ENCODE data around the gene FAM83G.

FAM83G gene

DNA sequence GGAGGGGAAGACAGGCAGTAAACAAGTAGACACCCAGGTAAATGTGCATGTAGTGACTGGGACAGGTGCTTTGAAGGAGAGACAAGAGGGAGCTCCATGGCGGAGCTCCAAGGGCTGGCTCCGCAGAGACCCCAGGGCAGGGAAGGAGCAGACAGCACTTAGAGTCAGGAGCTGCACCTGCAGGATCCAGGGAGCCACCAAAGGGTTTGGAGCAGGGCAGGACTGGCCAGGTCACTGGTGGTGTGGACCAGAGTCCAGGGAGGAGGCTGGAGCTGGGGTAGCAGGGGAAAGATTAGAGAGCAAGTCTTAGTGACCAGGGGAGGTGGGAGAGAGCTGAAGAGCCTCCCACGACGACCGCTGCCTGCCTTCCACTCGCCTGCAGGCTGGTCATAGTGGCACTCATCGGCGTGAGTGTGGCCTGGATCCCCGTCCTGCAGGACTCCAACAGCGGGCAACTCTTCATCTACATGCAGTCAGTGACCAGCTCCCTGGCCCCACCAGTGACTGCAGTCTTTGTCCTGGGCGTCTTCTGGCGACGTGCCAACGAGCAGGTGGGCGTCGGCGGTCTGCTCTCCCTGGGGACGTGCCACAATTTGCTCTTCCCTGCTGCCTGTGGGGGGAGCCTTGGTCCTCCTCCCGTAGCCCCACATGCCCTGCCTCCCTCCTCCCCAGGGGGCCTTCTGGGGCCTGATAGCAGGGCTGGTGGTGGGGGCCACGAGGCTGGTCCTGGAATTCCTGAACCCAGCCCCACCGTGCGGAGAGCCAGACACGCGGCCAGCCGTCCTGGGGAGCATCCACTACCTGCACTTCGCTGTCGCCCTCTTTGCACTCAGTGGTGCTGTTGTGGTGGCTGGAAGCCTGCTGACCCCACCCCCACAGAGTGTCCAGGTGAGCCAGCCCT lies 14.7 kb upstream of the FAM83G start:
- TF ChIP-seq, protein P1, sequence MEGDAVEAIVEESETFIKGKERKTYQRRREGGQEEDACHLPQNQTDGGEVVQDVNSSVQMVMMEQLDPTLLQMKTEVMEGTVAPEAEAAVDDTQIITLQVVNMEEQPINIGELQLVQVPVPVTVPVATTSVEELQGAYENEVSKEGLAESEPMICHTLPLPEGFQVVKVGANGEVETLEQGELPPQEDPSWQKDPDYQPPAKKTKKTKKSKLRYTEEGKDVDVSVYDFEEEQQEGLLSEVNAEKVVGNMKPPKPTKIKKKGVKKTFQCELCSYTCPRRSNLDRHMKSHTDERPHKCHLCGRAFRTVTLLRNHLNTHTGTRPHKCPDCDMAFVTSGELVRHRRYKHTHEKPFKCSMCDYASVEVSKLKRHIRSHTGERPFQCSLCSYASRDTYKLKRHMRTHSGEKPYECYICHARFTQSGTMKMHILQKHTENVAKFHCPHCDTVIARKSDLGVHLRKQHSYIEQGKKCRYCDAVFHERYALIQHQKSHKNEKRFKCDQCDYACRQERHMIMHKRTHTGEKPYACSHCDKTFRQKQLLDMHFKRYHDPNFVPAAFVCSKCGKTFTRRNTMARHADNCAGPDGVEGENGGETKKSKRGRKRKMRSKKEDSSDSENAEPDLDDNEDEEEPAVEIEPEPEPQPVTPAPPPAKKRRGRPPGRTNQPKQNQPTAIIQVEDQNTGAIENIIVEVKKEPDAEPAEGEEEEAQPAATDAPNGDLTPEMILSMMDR (IDR thresholded peaks at IDR 0.05; ENCODE audit: borderline replicate concordance, insufficient read depth, low read depth, low read length): no peak
- H3K4me3 ChIP-seq (ENCODE audit: low read depth, low read length): no peak overlapping the region

DNA sequence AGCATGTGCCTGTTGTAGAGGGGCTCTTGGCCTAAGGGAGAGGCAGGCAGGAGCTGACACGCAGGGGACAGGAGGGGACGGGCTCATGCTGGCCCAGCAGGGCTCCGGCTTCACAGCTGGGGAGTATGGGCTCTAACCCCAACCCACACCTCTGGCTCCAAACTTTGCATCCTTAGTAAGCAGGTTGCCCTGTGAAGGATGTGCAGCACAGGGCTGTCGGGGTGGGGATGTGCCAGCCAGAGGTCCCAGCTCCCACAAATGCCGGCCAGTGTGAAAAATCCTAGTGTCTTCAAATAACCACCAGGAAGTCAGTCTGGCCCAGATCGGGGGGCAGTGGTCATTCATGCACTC lies 14.0 kb upstream of the FAM83G start:
- TF ChIP-seq, protein P1 (IDR thresholded peaks at IDR 0.05; ENCODE audit: borderline replicate concordance, insufficient read depth, low read depth, low read length): no peak
- H3K4me3 ChIP-seq (ENCODE audit: low read depth, low read length): no peak overlapping the region

DNA sequence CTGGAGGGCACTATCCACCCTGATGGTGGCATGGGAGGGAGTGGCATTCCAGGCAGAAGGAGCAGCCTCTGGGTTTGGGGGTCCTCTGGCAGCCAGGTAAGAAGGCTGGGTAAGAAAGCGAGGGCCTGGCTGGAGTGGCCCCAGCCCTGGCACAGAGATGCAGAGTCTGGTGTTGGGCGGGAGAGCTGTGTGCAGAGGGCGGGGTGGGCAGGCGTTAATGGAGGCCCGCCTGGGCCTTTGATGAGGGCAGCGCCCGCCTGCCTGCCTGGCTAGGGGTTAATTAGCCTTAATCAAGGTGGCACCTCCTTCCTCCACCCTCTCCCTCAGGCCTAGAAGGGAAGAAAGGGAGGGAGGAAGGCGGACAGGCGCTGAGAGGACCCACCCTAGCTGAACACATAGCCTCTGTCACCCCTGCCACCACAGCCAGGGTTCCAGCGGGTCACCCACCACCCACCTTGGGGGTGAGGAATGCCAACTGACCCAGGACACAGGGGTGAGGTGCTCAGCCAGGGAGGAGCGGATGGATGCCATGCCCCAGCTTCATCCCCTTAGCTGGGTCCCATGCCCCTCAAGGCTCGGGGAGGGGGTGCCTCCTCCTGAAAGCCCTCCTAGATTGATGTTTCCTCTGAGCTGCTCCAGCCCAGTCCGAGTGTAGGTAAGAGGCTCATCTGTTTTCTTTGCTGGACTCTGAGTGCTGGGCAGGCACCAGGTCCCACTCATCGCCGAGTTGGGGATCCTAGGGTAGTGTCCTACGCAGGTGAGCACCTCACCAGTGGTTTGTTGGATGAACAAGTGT lies 13.4 kb upstream of the FAM83G start:
- TF ChIP-seq, protein P1 (IDR thresholded peaks at IDR 0.05; ENCODE audit: borderline replicate concordance, insufficient read depth, low read depth, low read length): no peak
- H3K4me3 ChIP-seq (ENCODE audit: low read depth, low read length): no peak overlapping the region

DNA sequence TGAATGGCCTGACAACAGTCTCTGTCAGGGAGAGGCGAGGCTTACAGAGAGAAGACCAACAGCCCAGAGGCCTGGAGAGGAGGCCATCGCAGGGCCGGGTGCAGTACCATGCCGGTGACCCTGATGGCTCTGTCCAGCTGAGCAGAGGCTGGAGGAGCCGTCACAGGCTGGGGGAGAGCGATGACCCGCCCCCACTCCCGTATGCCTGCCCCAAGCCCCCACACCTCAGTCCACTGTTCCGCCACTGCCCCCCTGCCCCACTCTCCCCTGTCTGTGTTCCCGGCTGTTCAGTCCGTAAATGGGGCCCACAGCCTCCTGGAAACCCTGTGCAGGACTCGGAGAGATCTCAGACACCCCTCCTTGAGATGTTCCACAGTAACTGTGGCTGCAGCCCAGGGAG lies 12.8 kb upstream of the FAM83G start:
- no peak overlapping the region for H3K4me3 ChIP-seq (ENCODE audit: low read depth, low read length)
- TF ChIP-seq, protein P1 (IDR thresholded peaks at IDR 0.05; ENCODE audit: borderline replicate concordance, insufficient read depth, low read depth, low read length): no peak

DNA sequence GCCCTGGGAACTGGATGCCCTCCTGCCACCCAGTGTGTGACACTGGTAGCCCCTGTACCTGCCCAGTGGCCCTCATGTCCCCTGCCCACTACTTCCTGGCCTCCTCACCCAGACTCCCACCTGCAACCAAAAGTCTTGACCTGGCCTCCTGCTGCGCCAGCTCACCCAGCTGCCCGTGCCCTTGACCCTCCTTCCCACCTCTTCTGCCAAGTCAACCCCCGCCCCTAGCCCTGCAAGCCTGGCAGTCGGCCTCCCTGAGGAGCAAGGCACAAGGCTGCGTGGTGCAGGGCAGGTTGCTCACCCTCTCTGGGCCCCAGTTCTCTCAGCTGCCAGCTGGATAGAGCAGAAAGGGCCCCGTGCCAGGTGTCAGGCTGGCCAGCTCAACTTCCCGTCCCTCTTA lies 12.3 kb upstream of the FAM83G start:
- TF ChIP-seq, protein P1 (IDR thresholded peaks at IDR 0.05; ENCODE audit: borderline replicate concordance, insufficient read depth, low read depth, low read length): no peak
- H3K4me3 ChIP-seq (ENCODE audit: low read depth, low read length): no peak overlapping the region

DNA sequence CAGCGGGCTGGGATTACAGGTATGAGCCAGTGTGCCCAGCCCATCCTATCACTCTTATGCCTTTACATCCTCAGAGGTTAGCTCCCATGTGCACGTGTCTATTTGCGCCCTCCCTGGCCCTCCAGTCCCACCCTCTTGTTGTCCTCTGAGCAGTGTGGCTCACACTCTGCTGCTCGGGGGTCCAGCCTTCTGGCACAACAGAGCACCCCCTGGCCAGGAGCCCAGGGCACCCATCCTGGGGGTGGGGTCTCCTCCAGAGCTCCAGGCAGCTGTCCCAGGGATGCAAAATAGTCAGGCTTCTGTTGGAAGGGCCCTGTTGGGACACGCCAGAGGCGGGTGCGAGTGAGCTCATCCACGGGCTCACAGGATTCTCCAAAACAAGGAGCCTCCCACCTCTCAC lies 11.7 kb upstream of the FAM83G start:
- TF ChIP-seq, protein P1 (IDR thresholded peaks at IDR 0.05; ENCODE audit: borderline replicate concordance, insufficient read depth, low read depth, low read length): no peak
- H3K4me3 ChIP-seq (ENCODE audit: low read depth, low read length): no peak overlapping the region
